Measurements from ENCODE around the gene RAD54L. TPM values are rescaled to one million over a fixed set of nuclear protein-coding genes. Genes with fewer than 3 reads are reported as not detected.
"Not testable (repeated sequence)": the region's sequence is repeated elsewhere in the genome, so short reads cannot be mapped to it uniquely, and the experiment has no call there.

Gene RAD54L
- total RNA-seq, 1 donor from 2014 or later = 4.7 TPM

- DNase-seq (ENCODE audit: extremely low read depth, low read depth, low spot score) = not testable (repeated sequence)
Observed at GRCh38 chr1:46238865-46239264, 8.7 kb upstream of the RAD54L start.

GRCh38 chr1:46241733-46242132, 5.8 kb upstream of the RAD54L start:
- not testable (repeated sequence) for DNase-seq (ENCODE audit: extremely low read depth, low read depth, low spot score)

GRCh38 chr1:46242918-46243317, 4.6 kb upstream of the RAD54L start:
- no peak for DNase-seq (ENCODE audit: extremely low read depth, low read depth, low spot score)

GRCh38 chr1:46243831-46244230, 3.7 kb upstream of the RAD54L start:
- not testable (repeated sequence) for DNase-seq (ENCODE audit: extremely low read depth, low read depth, low spot score)

GRCh38 chr1:46244656-46245371, 2.7 kb upstream of the RAD54L start:
- no peak for DNase-seq (ENCODE audit: extremely low read depth, low read depth, low spot score)

GRCh38 chr1:46246136-46246535, 1.4 kb upstream of the RAD54L start:
- not testable (repeated sequence) for DNase-seq (ENCODE audit: extremely low read depth, low read depth, low spot score)

- DNase-seq (ENCODE audit: extremely low read depth, low read depth, low spot score) = no peak
Observed at GRCh38 chr1:46246548-46247435, 771 bp upstream of the RAD54L start.

GRCh38 chr1:46248122-46248920, 758 bp downstream of the RAD54L start:
- no peak for DNase-seq (ENCODE audit: extremely low read depth, low read depth, low spot score)

GRCh38 chr1:46254668-46255067, 7.1 kb downstream of the RAD54L start:
- no peak for DNase-seq (ENCODE audit: extremely low read depth, low read depth, low spot score)

- no peak for DNase-seq (ENCODE audit: extremely low read depth, low read depth, low spot score)
Observed at GRCh38 chr1:46256523-46256922, 9.0 kb downstream of the RAD54L start.

- DNase-seq (ENCODE audit: extremely low read depth, low read depth, low spot score) = no peak
Observed at GRCh38 chr1:46262508-46262907, 14.9 kb downstream of the RAD54L start.

- no peak for DNase-seq (ENCODE audit: extremely low read depth, low read depth, low spot score)
Observed at GRCh38 chr1:46263146-46263545, 15.6 kb downstream of the RAD54L start.

GRCh38 chr1:46268578-46268977, 21.0 kb downstream of the RAD54L start:
- no peak for DNase-seq (ENCODE audit: extremely low read depth, low read depth, low spot score)

- DNase-seq (ENCODE audit: extremely low read depth, low read depth, low spot score) = no peak
Observed at GRCh38 chr1:46274225-46275029, 26.9 kb downstream of the RAD54L start.

- no peak for DNase-seq (ENCODE audit: extremely low read depth, low read depth, low spot score)
Observed at GRCh38 chr1:46275030-46275337, 27.4 kb downstream of the RAD54L start.

- DNase-seq (ENCODE audit: extremely low read depth, low read depth, low spot score) = no peak
Observed at GRCh38 chr1:46277658-46278373, 30.3 kb downstream of the RAD54L start.

GRCh38 chr1:46278807-46279206, 31.2 kb downstream of the RAD54L start:
- DNase-seq (ENCODE audit: extremely low read depth, low read depth, low spot score) = no peak

GRCh38 chr1:46280092-46280491, 32.5 kb downstream of the RAD54L start:
- no peak for DNase-seq (ENCODE audit: extremely low read depth, low read depth, low spot score)

- DNase-seq (ENCODE audit: extremely low read depth, low read depth, low spot score) = no peak
Observed at GRCh38 chr1:46281021-46281420, 33.5 kb downstream of the RAD54L start.

GRCh38 chr1:46284058-46284457, 36.5 kb downstream of the RAD54L start:
- DNase-seq (ENCODE audit: extremely low read depth, low read depth, low spot score) = no peak
